Activated T-cell treated with anti-CD3 and anti-CD28 coated beads, Interleukin-2, amount 50 U/mL, for 72 hours (primary cell): ENCODE results near the gene CBLC. TPM values are rescaled to one million over a fixed set of nuclear protein-coding genes. Genes with fewer than 3 reads are reported as not detected.
"Not testable (repeated sequence)": the region's sequence is repeated elsewhere in the genome, so short reads cannot be mapped to it uniquely, and the experiment has no call there.

ENCODE experiments used
- ATAC-seq, 2 donors: fragments of 150-1000 bp; cut with Tn5 transposase; replicated peaks in 1 of 2; 2 replicates each; pipeline ENCODE4 v1.10.0; 2021; ENCODE audit warnings: moderate library complexity in 2 of 2, mild to moderate bottlenecking in 1 of 2
- DNase-seq, 2 donors: peaks; one replicate each; pipeline ENCODE4 v3.0.0; 2021 to 2022; ENCODE audit warnings: mixed read lengths in 1 of 2
- H3K27ac Mint-ChIP-seq: one replicate; pipeline ENCODE4 v1.8.0; 2022; ENCODE audit warnings: mild to moderate bottlenecking, moderate library complexity, mixed read lengths
- H3K27me3 Mint-ChIP-seq: one replicate; pipeline ENCODE4 v1.8.0; 2022; ENCODE audit warnings: low read depth, mixed read lengths
- H3K36me3 Mint-ChIP-seq, 2 donors: one replicate each; pipeline ENCODE4 v1.8.0; 2022; ENCODE audit warnings: mixed read lengths in 2 of 2, mild to moderate bottlenecking in 1 of 2; ENCODE audit not compliant: insufficient read depth in 2 of 2
- H3K4me1 Mint-ChIP-seq: one replicate; pipeline ENCODE4 v1.8.0; 2022; ENCODE audit warnings: low read depth, mixed read lengths
- H3K4me3 Mint-ChIP-seq, 2 donors: one replicate each; pipeline ENCODE4 v1.8.0; 2022; ENCODE audit warnings: mild to moderate bottlenecking in 2 of 2, mixed read lengths in 2 of 2, moderate library complexity in 2 of 2
- H3K9me3 Mint-ChIP-seq, 2 donors: one replicate each; pipeline ENCODE4 v1.8.0; 2022; ENCODE audit warnings: mixed read lengths in 2 of 2
- total RNA-seq, 2 donors: library from RNA; stranded (reverse); gene quantifications; one replicate each; pipeline ENCODE4 v1.2.3, GENCODE V29; 2022

The CBLC gene
- total RNA-seq, 2 donors from 2014 or later = not detected

DNA sequence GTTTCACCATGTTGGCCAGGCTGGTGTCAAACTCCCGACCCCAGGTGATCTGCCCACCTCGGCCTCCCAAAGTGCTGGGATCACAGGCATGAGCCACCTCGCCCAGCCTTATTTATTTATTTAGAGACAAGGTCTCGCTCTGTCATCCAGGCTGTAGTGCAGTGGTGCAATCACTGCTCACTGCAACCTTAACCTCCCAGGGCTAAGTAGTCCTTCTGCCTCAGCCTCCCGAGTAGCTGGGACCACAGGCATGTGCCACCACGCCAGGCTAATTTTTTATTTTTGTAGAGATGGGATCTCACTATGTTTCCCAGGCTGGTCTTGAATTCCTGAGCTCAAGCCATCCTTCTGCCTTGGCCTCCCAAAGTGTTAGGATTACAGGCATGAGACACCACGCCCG lies 56.7 kb downstream of the CBLC start:
- H3K36me3 Mint-ChIP-seq, DNase-seq, H3K4me1 Mint-ChIP-seq, ATAC-seq, H3K4me3 Mint-ChIP-seq, H3K27ac Mint-ChIP-seq, H3K27me3 Mint-ChIP-seq, H3K9me3 Mint-ChIP-seq: not testable (repeated sequence)

DNA sequence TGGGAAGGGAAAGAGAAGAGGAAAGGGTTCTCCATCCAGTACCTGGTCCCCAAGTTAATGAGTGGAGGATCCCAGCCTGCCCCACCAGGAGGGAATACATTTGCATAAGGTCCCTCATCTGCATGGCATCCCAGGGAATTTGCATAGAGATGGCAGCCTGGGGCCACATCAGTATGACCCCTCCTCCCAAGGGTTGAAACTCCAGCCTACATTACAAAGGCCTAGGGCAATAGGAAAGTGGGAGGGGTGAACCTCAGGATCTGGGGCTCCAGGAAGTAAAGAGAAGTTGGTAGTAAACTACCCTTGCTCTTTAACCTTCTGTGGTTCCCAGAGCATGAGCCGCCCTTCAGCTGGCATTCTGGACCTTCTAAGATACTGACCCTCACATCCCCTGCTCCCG lies 61.6 kb downstream of the CBLC start:
- Mint-ChIP-seq H3K4me1 (no peaks in the 10 kb centered on the region), H3K9me3 (no peaks in the 10 kb centered on the region), H3K27me3 (no peaks in the 10 kb centered on the region), H3K36me3 (no peaks in the 10 kb centered on the region), H3K4me3 (no peak overlapping the region), H3K27ac (no peak overlapping the region)
- DNase-seq (no peak), ATAC-seq (no peak)

- Mint-ChIP-seq H3K27me3 (no peaks in the 10 kb centered on the region), H3K27ac (no peak overlapping the region), H3K4me3 (no peak overlapping the region), H3K9me3 (no peaks in the 10 kb centered on the region), H3K4me1 (peaks cover 10% of the 10 kb centered on the region), H3K36me3 (no peaks in the 10 kb centered on the region)
- ATAC-seq = no peak
- no peak for DNase-seq
Measured at GRCh38 chr19:44840811-44841210, 63.1 kb downstream of the CBLC start.

- ATAC-seq (no peak), DNase-seq (no peak)
- H3K9me3 Mint-ChIP-seq = no peaks in the 10 kb centered on the region
- no peak overlapping the region for H3K4me3 Mint-ChIP-seq
- H3K36me3 Mint-ChIP-seq = no peaks in the 10 kb centered on the region
- no peak overlapping the region for H3K27ac Mint-ChIP-seq
- peaks cover 10% of the 10 kb centered on the region for H3K4me1 Mint-ChIP-seq
- H3K27me3 Mint-ChIP-seq = no peaks in the 10 kb centered on the region
Measured at GRCh38 chr19:44841231-44841630, 63.5 kb downstream of the CBLC start.

DNA sequence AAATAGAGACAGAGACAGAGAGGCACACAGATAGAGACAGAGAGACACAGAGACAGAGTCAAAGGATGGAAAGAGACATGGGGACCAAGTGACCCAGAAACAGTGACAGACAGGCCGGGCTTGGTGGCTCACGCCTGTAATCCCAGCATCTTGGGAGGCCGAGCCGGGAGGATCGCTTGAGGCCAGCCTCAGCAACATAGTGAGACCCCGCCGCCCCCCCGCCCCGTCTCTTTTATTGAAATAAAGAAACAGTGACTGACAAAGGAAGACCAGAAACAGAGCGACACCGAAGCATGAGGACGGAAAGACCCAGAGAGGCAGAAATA lies 67.6 kb downstream of the CBLC start:
- Mint-ChIP-seq H3K4me3 (peak overlapping the region; percentile 86 to 87), H3K36me3 (no peaks in the 10 kb centered on the region), H3K27ac (no peak overlapping the region), H3K4me1 (peaks cover 19% of the 10 kb centered on the region), H3K27me3 (peaks cover 35% of the 10 kb centered on the region), H3K9me3 (no peaks in the 10 kb centered on the region)
- ATAC-seq (peak; percentile 1 to 4), DNase-seq (no peak)

DNA sequence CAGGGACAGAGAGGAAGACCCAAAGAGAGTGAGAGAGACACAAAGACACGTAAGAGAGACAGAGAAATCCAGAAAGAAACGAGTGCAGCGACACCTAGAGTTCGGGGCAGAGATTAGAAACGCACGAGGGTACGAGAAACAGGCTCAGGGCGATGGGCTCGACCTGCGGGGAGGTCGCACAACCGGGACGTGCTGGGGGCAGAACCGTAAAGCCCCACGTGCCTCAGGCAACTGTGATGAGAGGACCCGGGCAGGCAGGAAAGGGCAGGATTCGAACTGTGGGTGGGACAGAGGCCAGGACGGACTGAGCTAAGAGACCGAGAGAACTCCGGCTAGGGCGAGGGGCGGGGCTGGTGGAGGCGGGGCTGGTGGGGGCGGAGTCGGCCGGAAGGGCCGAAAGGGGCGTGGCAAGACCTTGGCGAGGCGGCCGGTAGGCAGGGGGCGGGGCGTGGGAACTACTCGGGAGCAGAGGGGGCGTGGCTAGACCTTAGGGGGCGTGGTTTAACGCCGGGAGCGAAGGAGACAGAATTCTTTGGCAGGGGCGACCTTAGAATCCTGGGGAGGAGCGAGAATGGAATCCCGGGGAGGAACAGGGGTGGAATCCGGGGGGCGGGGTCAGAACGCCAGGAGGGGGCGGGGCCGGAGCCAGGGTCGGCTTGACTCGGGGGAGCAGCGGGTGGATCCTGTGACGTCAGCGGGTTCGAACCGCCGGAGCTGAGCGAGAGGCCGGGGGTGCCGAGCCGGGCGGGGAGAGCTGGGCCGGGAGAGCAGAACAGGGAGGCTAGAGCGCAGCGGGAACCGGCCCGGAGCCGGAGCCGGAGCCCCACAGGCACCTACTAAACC lies 68.1 kb downstream of the CBLC start, which contains the start of gene NECTIN2:
Gene NECTIN2, plus strand, starts transcription at position 686 of the 843 bp plus-strand sequence. CDS start 229 bp downstream, outside the sequence.
- no peaks in the 10 kb centered on the region for H3K36me3 Mint-ChIP-seq
- H3K27me3 Mint-ChIP-seq = peaks cover 35% of the 10 kb centered on the region
- ATAC-seq (peak; percentile 77 to 80), DNase-seq (peak; percentile 96 to 97)
- H3K27ac Mint-ChIP-seq = no peak within 1 kb of the TSS
- no peaks in the 10 kb centered on the region for H3K9me3 Mint-ChIP-seq
- peaks cover 19% of the 10 kb centered on the region for H3K4me1 Mint-ChIP-seq
- H3K4me3 Mint-ChIP-seq = peak within 1 kb of the TSS; percentile 86 to 87

GRCh38 chr19:44846455-44847143 lies 68.9 kb downstream of the CBLC start:
- Mint-ChIP-seq H3K4me3 (peak overlapping the region; percentile 82 to 87), H3K4me1 (peaks cover 19% of the 10 kb centered on the region)

GRCh38 chr19:44847144-44848035 lies 69.7 kb downstream of the CBLC start:
- ATAC-seq = no peak
- peak; percentile 12 to 16 for DNase-seq
- no peak overlapping the region for H3K27ac Mint-ChIP-seq
- H3K4me1 Mint-ChIP-seq = peaks cover 19% of the 10 kb centered on the region
- H3K4me3 Mint-ChIP-seq = peak overlapping the region; percentile 82 to 87
- H3K9me3 Mint-ChIP-seq = no peaks in the 10 kb centered on the region
- H3K27me3 Mint-ChIP-seq = peaks cover 48% of the 10 kb centered on the region
- no peaks in the 10 kb centered on the region for H3K36me3 Mint-ChIP-seq

More at GRCh38 chr19:44846455-44847143, 68.9 kb downstream of the CBLC start:
- H3K9me3 Mint-ChIP-seq = no peaks in the 10 kb centered on the region
- no peak overlapping the region for H3K27ac Mint-ChIP-seq
- DNase-seq = no peak
- H3K36me3 Mint-ChIP-seq = no peaks in the 10 kb centered on the region
- H3K27me3 Mint-ChIP-seq = peaks cover 40% of the 10 kb centered on the region
- no peak for ATAC-seq

DNA sequence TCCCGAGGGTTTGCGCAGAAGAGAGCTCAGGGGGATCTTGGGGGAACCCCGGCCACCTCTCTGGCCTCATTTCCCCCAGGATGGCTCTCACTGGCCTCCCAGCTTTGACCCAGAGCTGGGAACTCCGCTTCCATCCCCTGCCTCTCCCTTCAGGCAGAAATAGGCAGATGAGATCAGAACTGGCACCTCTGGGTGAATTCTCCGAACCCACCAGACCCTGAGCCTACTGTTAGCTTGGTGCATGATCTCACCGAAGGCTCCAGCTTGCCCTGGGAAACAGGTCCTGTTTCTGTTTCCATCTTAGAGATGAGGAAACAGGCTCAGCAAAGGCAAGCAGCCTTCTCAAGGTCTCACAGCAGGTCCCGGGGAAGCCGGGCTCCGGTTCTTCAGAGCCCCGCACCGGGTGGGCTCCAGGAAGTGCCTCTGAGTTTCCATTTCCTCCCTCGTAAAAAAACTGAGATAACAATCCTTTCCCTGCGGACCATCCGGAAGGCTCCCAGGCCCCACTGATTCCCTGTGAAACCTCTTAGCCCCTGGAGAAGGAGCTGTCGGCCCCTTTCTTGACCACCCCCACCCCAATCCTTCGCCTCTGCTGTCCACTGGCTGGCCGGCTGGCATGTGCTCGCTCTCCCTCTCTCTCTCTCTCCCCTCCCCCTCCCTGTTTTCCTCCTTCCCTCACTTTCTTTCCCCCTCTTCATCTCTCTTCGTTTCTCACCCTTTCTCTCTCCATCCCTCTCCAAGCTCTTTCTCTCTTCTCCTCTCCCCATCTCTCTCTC lies 70.5 kb downstream of the CBLC start:
- Mint-ChIP-seq H3K9me3 (no peaks in the 10 kb centered on the region), H3K36me3 (no peaks in the 10 kb centered on the region), H3K4me3 (peak overlapping the region; percentile 22 to 48), H3K27ac (no peak overlapping the region), H3K4me1 (peaks cover 19% of the 10 kb centered on the region), H3K27me3 (peaks cover 51% of the 10 kb centered on the region)
- DNase-seq (no peak), ATAC-seq (no peak)

- Mint-ChIP-seq H3K36me3 (no peaks in the 10 kb centered on the region), H3K27me3 (peaks cover 51% of the 10 kb centered on the region), H3K9me3 (no peaks in the 10 kb centered on the region), H3K27ac (no peak overlapping the region), H3K4me3 (peak overlapping the region; percentile 22 to 48), H3K4me1 (peaks cover 19% of the 10 kb centered on the region)
- ATAC-seq (no peak), DNase-seq (no peak)
Measured at GRCh38 chr19:44848812-44849447, 71.2 kb downstream of the CBLC start.
